Retinal pigment epithelial cell (primary cell): Measurements from ENCODE around the gene OR56A1.
"Not testable (repeated sequence)": the region's sequence is repeated elsewhere in the genome, so short reads cannot be mapped to it uniquely, and the experiment has no call there.

Source experiments
- DNase-seq: peaks from one replicate; pipeline ENCODE4 v3.0.0-alpha.2; 2010; ENCODE audit warnings: low read depth
- H3K4me3 ChIP-seq: 2 replicates; pipeline ENCODE4 v1.5.1; 2011; ENCODE audit warnings: mild to moderate bottlenecking, low read length, control low read depth, moderate library complexity
- CTCF ChIP-seq: conservative IDR thresholded peaks from 2 replicates; pipeline ENCODE4 v1.5.1; 2011; ENCODE audit warnings: low read depth, low read length, control low read depth, inconsistent platforms

The OR56A1 gene

GRCh38 chr11:6030708-6031405 lies at the start of gene OR56A1:
Gene OR56A1, minus strand, starts transcription at chr11:6030758. Its CDS starts 3,066 bp downstream, at chr11:6027692.
- no peak for TF ChIP-seq CTCF
- no peak within 1 kb of the TSS for H3K4me3 ChIP-seq
- no peak for DNase-seq

GRCh38 chr11:6079463-6079862 lies 48.9 kb upstream of the OR56A1 start:
- no peak overlapping the region for H3K4me3 ChIP-seq
- no peak for DNase-seq
- TF ChIP-seq CTCF = no peak

- DNase-seq = no peak
- H3K4me3 ChIP-seq = no peak overlapping the region
- TF ChIP-seq CTCF = no peak
These were observed 47.2 kb upstream of the OR56A1 start for GRCh38 chr11:6077723-6078122.

- DNase-seq, H3K4me3 ChIP-seq: not testable (repeated sequence)
These were observed 45.9 kb upstream of the OR56A1 start for GRCh38 chr11:6076443-6076842.

GRCh38 chr11:6067502-6067901 lies 36.9 kb upstream of the OR56A1 start:
- no peak for TF ChIP-seq CTCF
- H3K4me3 ChIP-seq = no peak overlapping the region
- no peak for DNase-seq

GRCh38 chr11:6062691-6063358 lies 32.3 kb upstream of the OR56A1 start:
- no peak for DNase-seq
- no peak overlapping the region for H3K4me3 ChIP-seq
- TF ChIP-seq CTCF = no peak

- no peak for TF ChIP-seq CTCF
- DNase-seq = no peak
- H3K4me3 ChIP-seq = no peak overlapping the region
These were observed 30.9 kb upstream of the OR56A1 start for GRCh38 chr11:6061475-6061874.
